Cortex of kidney (tissue), 1 donor: ENCODE data around the gene TMEM115.

Experiments used
- DNase-seq: peaks from one replicate; lab custom pipeline; 2025; lab: John Stamatoyannopoulos, UW

Gene TMEM115

GRCh38 chr3:50375258-50375931 lies 16.1 kb upstream of the TMEM115 start:
- DNase-seq: no peak

GRCh38 chr3:50374363-50375257 lies 15.3 kb upstream of the TMEM115 start:
- no peak for DNase-seq

GRCh38 chr3:50373146-50374051 lies 14.1 kb upstream of the TMEM115 start:
- DNase-seq: no peak

- DNase-seq: no peak
Measured at GRCh38 chr3:50372349-50372748, 13.0 kb upstream of the TMEM115 start.

- DNase-seq: no peak
Measured at GRCh38 chr3:50371133-50371685, 11.9 kb upstream of the TMEM115 start.

- DNase-seq: no peak
Measured at GRCh38 chr3:50370594-50370993, 11.3 kb upstream of the TMEM115 start.

- no peak for DNase-seq
Measured at GRCh38 chr3:50369012-50369670, 9.8 kb upstream of the TMEM115 start.

GRCh38 chr3:50365842-50366220 lies 6.5 kb upstream of the TMEM115 start:
- no peak for DNase-seq

- DNase-seq: no peak
Measured at GRCh38 chr3:50365080-50365841, 5.9 kb upstream of the TMEM115 start.

GRCh38 chr3:50364573-50365079 lies 5.3 kb upstream of the TMEM115 start:
- DNase-seq: no peak

- no peak for DNase-seq
Measured at GRCh38 chr3:50359760-50360110, 414 bp upstream of the TMEM115 start.

- no peak for DNase-seq
Measured at GRCh38 chr3:50358355-50358910, 888 bp downstream of the TMEM115 start.

- no peak for DNase-seq
Measured at GRCh38 chr3:50357481-50357880, 1.8 kb downstream of the TMEM115 start.

GRCh38 chr3:50356553-50356952 lies 2.8 kb downstream of the TMEM115 start:
- no peak for DNase-seq

- DNase-seq: no peak
Measured at GRCh38 chr3:50355829-50356552, 3.3 kb downstream of the TMEM115 start.

GRCh38 chr3:50354850-50355249 lies 4.5 kb downstream of the TMEM115 start:
- no peak for DNase-seq

- no peak for DNase-seq
Measured at GRCh38 chr3:50354186-50354764, 5.0 kb downstream of the TMEM115 start.

GRCh38 chr3:50353245-50354004 lies 5.9 kb downstream of the TMEM115 start:
- DNase-seq: no peak
